Thyroid gland (tissue), 4 donors: ENCODE data around the gene DELE1.

Source experiments
- CTCF ChIP-seq, 6 experiments: fragments of 200-600 bp in 3 of 6; fragments of 450-650 bp in 3 of 6; sonication (generic) in 3 of 6; IDR thresholded peaks; one replicate each; pipeline ENCODE4 v1.5.1; 2016 to 2019; ENCODE audit warnings: antibody characterized with exemption in 6 of 6, mild to moderate bottlenecking in 2 of 6, inconsistent platforms in 1 of 6, moderate library complexity in 1 of 6
- POLR2A ChIP-seq, 2 donors: fragments of 450-650 bp; IDR thresholded peaks; one replicate each; pipeline ENCODE4 v1.6.1; 2017; ENCODE audit warnings: antibody characterized with exemption in 2 of 2, mild to moderate bottlenecking in 2 of 2, moderate library complexity in 1 of 2

GRCh38 chr5:141965071-141965470 lies 41.4 kb downstream of the DELE1 start:
- TF ChIP-seq CTCF (IDR thresholded peaks at IDR 0.05) = no peak
- TF ChIP-seq POLR2A (IDR thresholded peaks at IDR 0.05) = no peak
